Measurements from ENCODE around the gene MAP7.

MAP7 gene

GRCh38 chr6:136566851-136567250 lies 16.6 kb upstream of the MAP7 start:
- FAIRE-seq (no peak), DNase-seq (ENCODE audit: extremely low spot score, insufficient read length, low read depth) (no peak)

DNA sequence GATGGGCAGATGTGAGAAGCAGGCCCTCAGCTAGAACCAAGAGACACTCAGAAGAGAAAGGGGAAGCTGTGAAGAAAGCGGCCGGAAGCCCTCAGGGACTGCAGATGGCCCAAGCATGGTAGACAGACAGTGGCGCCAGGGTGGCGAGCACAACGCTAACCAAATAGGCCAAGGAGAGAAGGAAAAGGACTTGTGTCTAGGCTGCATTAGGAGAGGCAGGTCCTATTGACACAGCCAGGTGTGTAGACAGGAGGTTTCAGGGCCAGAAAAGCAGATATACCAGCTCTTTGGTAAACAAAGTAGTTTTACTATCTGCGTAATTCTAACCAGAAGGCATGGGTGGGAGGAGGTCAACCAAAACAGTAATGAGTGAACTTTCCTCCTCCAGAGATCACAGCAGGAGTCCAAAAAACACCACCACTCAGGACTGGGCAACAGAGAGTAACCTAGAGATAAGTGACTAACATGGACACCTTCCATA lies 15.8 kb upstream of the MAP7 start:
- FAIRE-seq, result no peak
- no peak for DNase-seq (ENCODE audit: extremely low spot score, insufficient read length, low read depth)

GRCh38 chr6:136564180-136564579 lies 14.0 kb upstream of the MAP7 start:
- DNase-seq (ENCODE audit: extremely low spot score, insufficient read length, low read depth) (no peak), FAIRE-seq (no peak)

DNA sequence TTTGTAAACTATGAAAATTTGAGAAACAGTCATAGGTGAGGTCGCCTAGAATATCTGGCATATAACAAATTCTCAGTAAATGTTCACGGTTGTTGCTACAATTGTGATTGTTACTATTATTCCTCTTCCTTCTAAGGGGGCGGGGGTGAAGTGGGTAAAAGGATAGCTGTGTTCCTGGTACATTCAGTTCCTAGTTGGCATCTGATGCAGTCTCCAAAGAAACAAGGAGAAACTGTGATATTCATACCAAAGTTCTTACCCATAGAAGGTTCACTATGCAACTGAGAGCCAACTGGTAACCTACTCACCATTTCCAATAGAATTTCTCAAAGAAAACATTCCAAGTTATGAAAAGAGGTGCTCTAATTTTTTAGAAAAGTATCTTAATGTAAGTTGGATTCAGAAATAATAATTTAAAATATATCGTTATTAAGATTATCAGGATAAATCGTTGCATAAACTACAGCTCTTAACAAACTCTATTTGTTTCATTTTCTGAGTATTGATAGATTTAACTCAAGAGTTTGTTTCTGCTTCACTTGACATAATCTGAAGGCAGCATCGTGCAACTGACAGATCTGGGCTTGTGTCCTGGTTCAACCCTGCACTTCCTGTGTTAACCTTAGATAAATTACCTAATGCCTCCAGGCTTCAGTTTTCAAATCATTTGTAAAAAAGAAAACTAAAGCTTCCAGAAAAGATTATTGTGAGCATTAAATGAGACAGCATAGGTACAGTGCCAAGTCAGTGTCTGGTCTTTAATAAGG lies 13.3 kb upstream of the MAP7 start:
- no peak for DNase-seq (ENCODE audit: extremely low spot score, insufficient read length, low read depth)
- FAIRE-seq, result no peak

DNA sequence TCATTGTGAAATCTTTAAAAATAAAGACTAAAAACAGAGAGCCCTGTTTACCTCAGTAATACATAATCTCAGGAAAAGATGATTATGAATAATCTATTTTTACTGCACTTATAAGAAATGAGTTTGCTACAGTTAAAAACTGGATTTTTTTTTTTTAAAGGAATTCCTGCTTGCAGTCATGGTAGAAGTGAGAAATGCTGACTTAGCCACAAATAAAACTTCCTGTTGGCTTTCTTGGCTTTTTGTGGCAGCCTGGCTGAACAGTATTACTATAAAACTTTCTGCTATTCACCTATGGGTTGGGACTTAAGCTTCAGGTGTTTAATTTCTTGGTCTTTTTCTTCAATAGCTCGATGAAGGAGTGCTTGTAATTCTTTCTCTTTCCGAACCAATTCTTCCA lies 12.0 kb upstream of the MAP7 start:
- no peak for FAIRE-seq

DNA sequence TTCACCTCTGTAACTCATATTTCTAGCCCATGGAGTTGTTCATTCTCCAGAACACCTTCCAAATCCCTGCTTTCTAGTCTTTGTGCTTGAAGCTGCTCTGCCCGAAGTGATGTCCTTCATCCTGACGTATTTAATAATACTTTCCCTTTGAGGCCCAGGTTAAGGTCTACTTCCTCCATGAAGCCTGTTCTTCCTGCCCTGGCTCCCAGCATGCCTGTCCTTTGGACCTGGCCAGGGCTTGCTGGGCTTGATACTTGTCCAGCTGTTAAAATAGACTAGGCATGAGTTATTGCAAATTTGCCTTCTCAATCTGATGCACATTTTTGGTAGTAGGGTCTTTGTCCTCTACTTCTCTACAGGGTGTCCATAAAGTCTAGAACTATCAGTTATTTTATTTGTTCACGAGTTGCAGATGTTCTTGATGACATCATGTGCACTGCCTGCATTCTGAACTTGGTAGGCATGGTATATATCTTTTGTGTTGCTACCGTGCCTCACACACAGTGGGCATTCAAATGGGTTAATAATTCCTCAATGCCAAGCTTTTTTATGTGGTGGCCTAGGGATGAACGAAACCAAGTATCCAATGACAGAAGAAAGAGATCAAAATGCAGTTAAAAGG lies 3.1 kb upstream of the MAP7 start:
- no peak for FAIRE-seq
- DNase-seq (ENCODE audit: extremely low spot score, insufficient read length, low read depth), result no peak

More for the DNA sequence above, 12.0 kb upstream of the MAP7 start:
- no peak for DNase-seq (ENCODE audit: extremely low spot score, insufficient read length, low read depth)

GRCh38 chr6:136552054-136552453 lies 1.8 kb upstream of the MAP7 start:
- no peak for DNase-seq (ENCODE audit: extremely low spot score, insufficient read length, low read depth)

GRCh38 chr6:136551103-136551502 lies 881 bp upstream of the MAP7 start:
- no peak for DNase-seq (ENCODE audit: extremely low spot score, insufficient read length, low read depth)
- FAIRE-seq, result no peak

More at GRCh38 chr6:136552054-136552453, 1.8 kb upstream of the MAP7 start:
- FAIRE-seq, result no peak

- DNase-seq (ENCODE audit: extremely low spot score, insufficient read length, low read depth), result no peak
Measured at GRCh38 chr6:136550045-136550329, 235 bp downstream of the MAP7 start.

GRCh38 chr6:136549300-136550044 lies 750 bp downstream of the MAP7 start:
- DNase-seq (ENCODE audit: extremely low spot score, insufficient read length, low read depth) (no peak), FAIRE-seq (no peak)

More at GRCh38 chr6:136550045-136550329, 235 bp downstream of the MAP7 start:
- FAIRE-seq, result no peak

DNA sequence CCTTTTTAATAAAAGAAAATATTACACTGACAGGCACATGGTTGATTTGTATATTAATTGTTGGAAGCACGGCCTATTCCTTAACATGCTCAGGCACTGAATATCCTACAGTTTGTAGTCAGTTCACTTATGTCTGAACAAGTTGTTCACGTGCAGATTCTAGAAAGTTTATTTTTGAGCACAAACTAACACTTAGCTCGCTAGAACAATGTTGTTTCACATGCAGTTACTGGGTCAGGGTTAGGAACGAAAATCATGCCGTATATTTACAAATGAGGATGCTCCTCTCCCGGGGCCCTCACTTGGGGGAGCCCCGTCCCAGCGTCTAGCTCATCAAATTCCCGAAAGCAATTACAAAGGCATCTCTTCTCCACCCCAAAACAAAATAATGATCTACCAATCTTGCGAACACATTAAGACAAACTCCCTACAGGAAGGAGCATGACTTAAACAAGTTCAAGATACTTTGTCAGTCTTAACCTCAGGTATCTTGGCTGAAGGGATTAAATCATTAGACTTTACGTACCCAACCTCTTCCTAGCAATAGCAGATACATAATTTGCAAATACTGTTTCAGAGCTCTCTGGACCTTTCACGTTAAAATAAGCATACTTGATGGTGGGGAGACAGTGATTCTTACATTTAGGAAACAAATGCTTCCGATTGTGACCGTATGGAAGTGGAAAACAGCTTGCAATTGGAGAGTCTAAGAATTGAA lies 1.5 kb downstream of the MAP7 start:
- DNase-seq (ENCODE audit: extremely low spot score, insufficient read length, low read depth) (no peak), FAIRE-seq (no peak)

DNA sequence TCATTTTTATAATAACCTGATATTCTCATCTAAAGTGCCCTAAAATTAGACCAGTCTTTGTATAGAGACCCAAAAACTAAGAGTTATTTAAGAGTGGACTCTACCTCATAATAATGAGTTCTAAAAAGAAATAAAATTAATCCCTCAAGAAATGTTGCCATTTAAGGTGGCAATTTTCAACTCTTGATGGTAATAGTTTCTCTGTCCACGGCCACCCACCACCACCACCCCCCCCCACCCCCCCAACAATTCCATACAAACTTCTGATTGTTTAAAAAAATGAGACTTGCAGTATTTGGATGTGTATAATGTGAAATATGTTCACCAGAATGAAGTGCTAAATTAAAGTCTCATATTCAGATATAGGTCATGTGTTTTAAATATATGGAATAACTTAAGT lies 2.4 kb downstream of the MAP7 start:
- no peak for FAIRE-seq

DNA sequence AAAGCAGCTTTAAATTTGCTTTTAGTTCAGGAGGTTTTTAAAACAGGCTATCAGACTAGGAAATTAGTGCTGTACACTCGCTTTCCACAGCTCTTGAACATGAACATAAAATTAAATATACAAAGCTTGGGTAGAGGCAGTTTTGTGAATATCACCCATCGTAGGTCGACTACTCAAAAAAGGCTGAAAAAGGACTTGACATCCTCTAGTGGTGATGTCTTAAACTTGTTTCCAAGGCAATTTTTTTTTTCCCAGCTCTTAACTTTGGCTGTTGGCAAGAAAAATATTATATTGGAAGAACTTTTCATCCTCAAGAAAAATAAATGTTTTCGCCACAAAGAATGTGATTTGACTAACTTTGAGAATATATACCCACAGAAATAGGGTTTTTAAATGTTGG lies 2.9 kb downstream of the MAP7 start:
- no peak for DNase-seq (ENCODE audit: extremely low spot score, insufficient read length, low read depth)
- FAIRE-seq, result no peak

More for the DNA sequence above, 2.4 kb downstream of the MAP7 start:
- no peak for DNase-seq (ENCODE audit: extremely low spot score, insufficient read length, low read depth)

DNA sequence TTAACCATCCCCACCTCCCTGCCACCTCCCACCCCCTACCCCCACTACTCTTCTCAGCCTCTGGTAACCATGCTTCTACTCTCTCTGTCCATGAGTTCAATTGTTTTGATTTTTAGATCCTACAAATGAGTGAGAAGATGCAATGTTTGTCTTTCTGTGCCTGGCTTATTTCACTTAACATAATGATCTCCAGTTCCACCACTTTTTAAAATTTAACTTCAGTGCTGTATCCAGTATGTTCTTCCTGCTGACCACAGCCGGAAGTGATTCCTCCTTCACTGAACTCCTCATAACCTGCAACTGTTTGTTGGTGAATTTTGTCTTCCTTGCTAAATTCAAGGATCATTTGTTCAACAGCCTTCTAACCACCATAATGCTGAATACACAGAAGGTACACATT lies 3.9 kb downstream of the MAP7 start:
- FAIRE-seq (no peak), DNase-seq (ENCODE audit: extremely low spot score, insufficient read length, low read depth) (no peak)

DNA sequence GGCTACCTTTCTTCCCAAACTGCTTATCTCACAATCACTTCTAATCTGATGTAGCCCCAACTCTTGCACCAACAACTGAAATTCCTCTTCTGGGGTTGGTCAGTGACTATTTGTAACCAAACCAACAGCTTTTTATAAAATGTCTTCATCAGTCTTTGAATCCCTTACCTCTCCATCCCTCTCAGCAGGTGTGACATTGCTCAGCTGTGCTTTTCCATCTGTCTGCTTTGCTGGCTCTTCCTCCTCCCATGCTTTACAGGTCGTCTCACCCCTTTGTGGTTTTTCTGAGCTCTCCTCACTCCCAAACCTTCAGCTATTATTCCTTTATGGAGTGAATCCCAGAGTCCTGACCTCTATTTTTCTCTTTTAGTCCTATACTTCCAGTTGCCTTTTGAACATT lies 5.9 kb downstream of the MAP7 start:
- FAIRE-seq (no peak), DNase-seq (ENCODE audit: extremely low spot score, insufficient read length, low read depth) (no peak)

GRCh38 chr6:136541395-136541794 lies 8.8 kb downstream of the MAP7 start:
- DNase-seq (ENCODE audit: extremely low spot score, insufficient read length, low read depth) (no peak), FAIRE-seq (no peak)

DNA sequence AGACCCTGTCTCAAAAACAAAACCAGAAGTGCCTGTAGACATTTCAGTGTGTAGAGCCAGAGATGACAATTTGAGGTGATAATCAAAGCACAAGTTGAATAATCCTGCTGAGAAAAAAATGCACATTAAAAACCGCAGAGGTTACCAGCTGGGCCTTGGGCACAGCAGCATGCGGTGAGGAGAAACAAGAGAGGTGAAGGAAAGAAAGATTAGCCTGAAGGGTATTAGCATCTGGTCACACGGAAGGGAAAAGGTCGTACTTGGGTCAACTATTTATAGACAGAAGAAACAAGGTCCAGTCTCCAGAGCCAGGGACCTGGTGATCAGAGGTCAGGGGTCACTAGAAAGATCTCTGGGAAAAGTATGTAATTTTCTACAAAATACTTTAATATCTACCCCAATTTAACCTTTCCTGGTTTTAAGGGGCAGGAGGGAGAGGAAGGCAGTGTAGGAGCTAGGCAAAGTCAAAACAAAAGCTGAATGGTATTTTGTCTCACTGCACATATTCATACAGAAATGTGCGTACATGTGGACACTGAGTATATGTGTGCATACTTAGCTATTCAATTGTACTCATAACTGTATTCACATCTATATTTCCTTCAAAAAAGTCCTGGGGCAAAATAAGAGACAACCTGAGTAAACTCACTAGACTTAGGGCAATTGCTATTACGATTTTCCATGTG lies 10.1 kb downstream of the MAP7 start:
- no peak for FAIRE-seq
- DNase-seq (ENCODE audit: extremely low spot score, insufficient read length, low read depth), result no peak

DNA sequence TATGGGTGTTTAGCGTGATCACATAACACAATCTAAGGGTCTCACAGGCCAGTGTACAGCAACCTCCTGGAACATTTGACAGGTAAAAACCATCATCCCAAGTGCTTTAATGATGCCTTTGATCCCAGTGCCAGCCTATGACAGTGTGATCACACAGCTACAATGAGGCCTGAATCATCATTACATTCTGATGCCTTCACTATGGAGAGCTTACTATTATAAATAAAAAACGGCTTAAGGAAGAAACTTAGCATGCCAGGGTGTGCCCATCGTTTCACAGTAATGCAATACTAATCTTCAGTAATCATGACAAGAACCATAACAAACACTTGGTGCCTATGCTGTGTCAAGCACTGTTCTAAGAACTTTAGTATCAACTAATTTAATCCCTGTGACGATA lies 11.4 kb downstream of the MAP7 start:
- FAIRE-seq (no peak), DNase-seq (ENCODE audit: extremely low spot score, insufficient read length, low read depth) (no peak)

GRCh38 chr6:136535880-136536650 lies 14.2 kb downstream of the MAP7 start:
- FAIRE-seq, result no peak
- no peak for DNase-seq (ENCODE audit: extremely low spot score, insufficient read length, low read depth)
